ENCODE measurements around the gene ANO5.

The ANO5 gene, protein sequence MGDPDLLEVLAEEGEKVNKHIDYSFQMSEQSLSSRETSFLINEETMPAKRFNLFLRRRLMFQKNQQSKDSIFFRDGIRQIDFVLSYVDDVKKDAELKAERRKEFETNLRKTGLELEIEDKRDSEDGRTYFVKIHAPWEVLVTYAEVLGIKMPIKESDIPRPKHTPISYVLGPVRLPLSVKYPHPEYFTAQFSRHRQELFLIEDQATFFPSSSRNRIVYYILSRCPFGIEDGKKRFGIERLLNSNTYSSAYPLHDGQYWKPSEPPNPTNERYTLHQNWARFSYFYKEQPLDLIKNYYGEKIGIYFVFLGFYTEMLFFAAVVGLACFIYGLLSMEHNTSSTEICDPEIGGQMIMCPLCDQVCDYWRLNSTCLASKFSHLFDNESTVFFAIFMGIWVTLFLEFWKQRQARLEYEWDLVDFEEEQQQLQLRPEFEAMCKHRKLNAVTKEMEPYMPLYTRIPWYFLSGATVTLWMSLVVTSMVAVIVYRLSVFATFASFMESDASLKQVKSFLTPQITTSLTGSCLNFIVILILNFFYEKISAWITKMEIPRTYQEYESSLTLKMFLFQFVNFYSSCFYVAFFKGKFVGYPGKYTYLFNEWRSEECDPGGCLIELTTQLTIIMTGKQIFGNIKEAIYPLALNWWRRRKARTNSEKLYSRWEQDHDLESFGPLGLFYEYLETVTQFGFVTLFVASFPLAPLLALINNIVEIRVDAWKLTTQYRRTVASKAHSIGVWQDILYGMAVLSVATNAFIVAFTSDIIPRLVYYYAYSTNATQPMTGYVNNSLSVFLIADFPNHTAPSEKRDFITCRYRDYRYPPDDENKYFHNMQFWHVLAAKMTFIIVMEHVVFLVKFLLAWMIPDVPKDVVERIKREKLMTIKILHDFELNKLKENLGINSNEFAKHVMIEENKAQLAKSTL

GRCh38 chr11:22192642-22193347 is at the start of gene ANO5:
ANO5 (plus strand) TSS chr11:22193085; CDS start chr11:22193493, 408 bp downstream.
- no peak for DNase-seq

- no peak for DNase-seq
These were observed 41.2 kb upstream of the ANO5 start for GRCh38 chr11:22151649-22152197.

- no peak for DNase-seq
These were observed 35.4 kb upstream of the ANO5 start for GRCh38 chr11:22157531-22157930.

- DNase-seq, result no peak
These were observed 31.4 kb upstream of the ANO5 start for GRCh38 chr11:22161489-22161888.

GRCh38 chr11:22162756-22163155 is 30.1 kb upstream of the ANO5 start:
- no peak for DNase-seq

DNA sequence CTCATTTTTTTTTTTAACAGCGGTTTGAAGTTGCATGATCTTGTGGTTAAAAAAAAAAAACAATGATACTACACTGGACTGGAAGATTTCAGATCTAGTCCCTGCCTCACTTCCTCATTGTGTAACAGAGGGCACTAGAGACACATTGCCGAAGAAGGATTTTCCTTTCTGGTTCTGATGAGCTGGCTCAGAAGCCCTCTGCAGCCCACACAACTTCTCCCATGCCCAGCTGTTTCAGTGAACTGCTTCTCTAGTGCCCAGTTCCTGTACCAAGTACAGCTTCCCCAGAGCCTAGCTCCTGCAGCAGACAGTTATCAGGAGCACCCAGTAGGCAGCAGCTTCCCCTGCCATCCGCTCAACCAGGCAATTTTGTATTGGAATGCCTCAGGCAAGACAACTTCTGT is 29.5 kb upstream of the ANO5 start:
- DNase-seq, result no peak

DNA sequence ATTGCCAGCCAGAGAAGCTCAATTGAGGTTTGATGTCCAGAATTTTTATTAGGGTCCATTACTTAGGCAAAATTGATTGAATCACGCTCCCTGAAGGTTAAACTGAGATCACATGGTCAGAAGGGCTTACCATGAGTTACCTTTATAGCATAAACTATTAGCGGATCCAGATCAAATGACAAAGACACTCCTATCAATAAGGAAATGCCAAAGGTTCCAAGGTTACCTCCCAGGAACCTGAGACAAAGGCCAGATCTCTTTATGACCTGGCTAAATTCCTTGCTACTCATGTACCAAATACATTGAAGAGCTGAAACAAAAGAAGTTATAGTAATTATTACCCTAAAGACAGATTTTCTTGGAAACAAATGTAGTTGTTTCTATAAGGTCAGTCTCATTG is 27.8 kb upstream of the ANO5 start:
- DNase-seq, result no peak

DNA sequence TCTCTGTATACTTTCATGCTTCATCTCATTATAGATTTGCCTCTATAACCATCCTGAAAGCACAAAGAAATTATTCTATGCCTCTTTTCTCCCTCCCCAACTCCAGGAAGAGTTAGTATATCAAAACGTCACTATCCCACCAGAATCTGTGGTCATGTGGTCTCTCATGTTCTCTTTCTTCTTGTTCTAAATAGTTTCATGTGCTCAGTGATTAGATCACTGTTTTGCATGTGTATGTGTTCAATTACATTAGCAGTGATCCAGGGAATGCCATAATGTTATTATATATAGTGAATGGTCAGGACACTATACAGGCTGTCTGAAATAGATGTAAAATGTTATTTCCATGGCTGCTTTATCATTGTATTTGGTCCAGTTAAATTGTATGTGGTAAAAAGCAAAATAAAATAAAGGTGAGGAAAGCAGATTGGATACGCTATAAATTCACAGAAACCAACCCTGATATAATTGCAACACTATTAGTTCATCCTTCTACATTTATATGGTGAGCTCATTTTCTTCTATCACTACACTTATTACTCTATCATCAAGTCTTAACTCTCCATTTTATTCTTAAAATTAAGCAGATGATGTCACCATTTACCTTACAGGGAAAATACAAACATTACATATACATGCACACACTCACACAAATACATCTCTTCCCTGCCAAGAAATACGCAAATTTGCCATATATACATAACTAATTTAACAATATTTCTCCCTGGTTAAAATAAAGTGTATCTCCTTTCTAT is 26.9 kb upstream of the ANO5 start:
- no peak for DNase-seq

- DNase-seq, result no peak
These were observed 23.1 kb upstream of the ANO5 start for GRCh38 chr11:22169833-22170232.

GRCh38 chr11:22173532-22173931 is 19.4 kb upstream of the ANO5 start:
- no peak for DNase-seq

GRCh38 chr11:22177186-22177585 is 15.7 kb upstream of the ANO5 start:
- DNase-seq, result no peak

GRCh38 chr11:22179626-22180025 is 13.3 kb upstream of the ANO5 start:
- DNase-seq, result no peak

GRCh38 chr11:22180131-22180530 is 12.8 kb upstream of the ANO5 start:
- DNase-seq, result no peak

DNA sequence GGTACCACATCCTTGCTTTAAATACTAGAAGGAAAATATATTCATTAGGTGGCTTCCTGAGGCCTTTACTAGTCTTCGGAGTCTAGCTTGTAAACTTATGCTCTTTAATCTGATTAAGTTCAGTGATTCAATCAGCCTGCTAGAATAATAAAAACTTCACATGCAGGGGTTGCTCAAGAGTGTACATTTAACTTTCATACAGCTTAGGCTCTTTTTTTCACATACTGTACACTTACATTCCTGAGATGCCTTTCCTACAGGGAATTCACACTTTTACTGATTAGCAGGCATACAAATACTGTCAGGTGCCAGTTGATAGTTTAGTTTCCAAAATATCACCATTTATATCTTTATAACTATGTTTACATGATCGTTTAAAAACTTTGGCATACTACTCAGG is 3.2 kb upstream of the ANO5 start:
- DNase-seq, result no peak

GRCh38 chr11:22190827-22191463 is 1.9 kb upstream of the ANO5 start:
- no peak for DNase-seq

DNA sequence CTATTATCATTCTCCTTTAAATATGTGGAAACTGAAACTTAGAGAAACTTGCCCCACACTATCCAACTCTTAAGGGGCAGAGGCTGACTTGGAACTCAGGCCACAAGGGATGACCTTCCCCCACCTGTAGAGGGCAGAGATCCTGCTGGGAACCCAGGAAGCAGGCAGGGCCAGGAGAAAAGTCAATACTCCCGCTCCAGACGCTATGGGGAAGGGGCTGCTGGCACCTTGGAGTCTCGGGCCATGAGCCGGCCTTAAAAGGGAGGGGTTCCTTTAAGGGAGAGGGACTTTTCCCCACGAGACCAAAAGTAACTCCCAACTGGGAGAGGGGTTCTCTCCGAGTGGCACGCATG is 620 bp upstream of the ANO5 start:
- no peak for DNase-seq

DNA sequence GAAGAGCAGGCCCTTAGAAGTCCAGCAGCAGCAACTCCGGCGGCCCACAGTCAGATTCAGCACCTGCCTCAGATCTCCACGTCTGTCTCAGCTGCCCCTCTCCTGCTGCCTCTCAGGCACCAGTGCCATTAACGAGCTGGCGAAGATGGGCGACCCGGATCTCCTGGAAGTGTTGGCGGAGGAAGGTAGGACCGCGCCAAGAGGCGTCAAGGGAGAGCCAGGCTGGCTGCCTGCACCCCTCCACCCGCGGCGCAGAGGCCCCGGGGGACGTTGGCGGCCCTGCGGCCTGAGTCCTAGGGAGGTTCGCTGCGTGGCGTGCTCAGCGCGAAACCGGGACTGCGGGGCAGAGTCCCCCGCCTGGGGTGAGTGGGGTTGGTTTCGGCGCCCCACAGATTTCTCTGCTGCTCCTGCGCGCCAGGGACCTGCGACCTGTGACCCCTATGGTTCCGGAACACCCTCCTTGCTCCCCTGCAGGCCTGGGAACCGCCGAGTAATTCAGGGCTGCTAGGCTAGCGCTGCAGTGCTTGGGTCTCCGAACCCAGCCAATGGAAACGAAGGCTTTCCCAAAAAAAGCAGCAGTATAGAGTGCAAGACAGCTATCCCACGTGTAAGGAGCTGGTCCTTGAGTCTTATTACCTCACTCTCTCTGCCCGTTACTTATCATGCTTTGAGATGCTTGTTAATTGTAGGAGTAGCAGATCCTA is 615 bp downstream of the ANO5 start:
- no peak for DNase-seq

DNA sequence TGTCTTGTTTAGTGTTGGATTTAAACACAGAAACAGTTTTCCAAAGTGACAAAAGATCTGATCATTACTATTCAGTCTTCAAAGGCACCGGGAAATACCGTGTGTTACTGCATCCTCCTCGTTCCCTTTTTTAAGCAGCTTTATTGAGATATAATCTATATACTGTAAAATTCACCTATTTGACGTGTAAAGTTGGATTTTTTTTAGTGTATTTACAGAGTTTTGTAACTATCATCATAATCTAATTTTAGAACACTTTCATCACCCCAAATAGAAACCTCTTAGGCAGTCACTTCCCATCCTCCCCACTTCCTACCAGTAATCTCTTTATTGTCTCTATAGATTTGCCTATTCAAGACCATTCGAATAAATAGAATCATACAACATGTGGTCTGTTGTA is 1.4 kb downstream of the ANO5 start:
- no peak for DNase-seq

DNA sequence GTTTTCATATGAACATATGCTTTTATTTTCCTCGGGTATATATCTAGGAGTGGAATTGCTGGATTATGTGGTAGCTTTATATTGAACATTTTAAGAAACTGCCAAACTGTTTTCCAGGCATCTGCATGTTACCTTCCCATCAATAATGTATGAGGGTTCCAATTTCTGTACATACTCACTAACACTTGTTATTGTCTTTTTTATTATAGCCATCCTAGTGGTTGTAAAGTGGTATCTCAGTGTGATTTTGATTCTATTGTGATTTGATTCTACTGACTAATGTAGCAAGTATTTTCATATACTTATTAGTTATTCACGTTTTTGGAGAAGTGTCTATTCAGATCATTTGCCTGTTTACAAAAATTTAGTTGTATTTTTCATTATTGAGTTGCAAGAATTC is 2.0 kb downstream of the ANO5 start:
- DNase-seq, result no peak

- no peak for DNase-seq
These were observed 4.5 kb downstream of the ANO5 start for GRCh38 chr11:22197139-22198005.
